Ishikawa (cell line): Measurements from ENCODE around the gene PHYKPL.

Source experiments
- CEBPB ChIP-seq: IDR thresholded peaks from 2 replicates; pipeline ENCODE4 v1.6.1; 2012
- CREB1 ChIP-seq: IDR thresholded peaks from 2 replicates; pipeline ENCODE4 v1.6.1; 2012; ENCODE audit warnings: low read depth
- EGR1 ChIP-seq: IDR thresholded peaks from 2 replicates; pipeline ENCODE4 v1.6.1; 2012
- EP300 ChIP-seq: IDR thresholded peaks from 2 replicates; pipeline ENCODE4 v1.6.1; 2012; ENCODE audit warnings: borderline replicate concordance
- FOXM1 ChIP-seq: IDR thresholded peaks from 2 replicates; pipeline ENCODE4 v1.6.1; 2012; ENCODE audit warnings: low read depth, borderline replicate concordance
- MAX ChIP-seq: IDR thresholded peaks from 2 replicates; pipeline ENCODE4 v1.6.1; 2012
- NFIC ChIP-seq: IDR thresholded peaks from 2 replicates; pipeline ENCODE4 v1.6.1; 2012
- RAD21 ChIP-seq: IDR thresholded peaks from 2 replicates; pipeline ENCODE4 v1.6.1; 2012; ENCODE audit warnings: low read depth
- REST ChIP-seq: IDR thresholded peaks from 2 replicates; pipeline ENCODE4 v1.6.1; 2012; ENCODE audit warnings: low read depth, mild to moderate bottlenecking
- TAF1 ChIP-seq: IDR thresholded peaks from 2 replicates; pipeline ENCODE4 v1.6.1; 2012; ENCODE audit warnings: low read depth, mild to moderate bottlenecking
- TCF12 ChIP-seq: IDR thresholded peaks from 2 replicates; pipeline ENCODE4 v1.6.1; 2012; ENCODE audit warnings: low read depth
- TEAD4 ChIP-seq: IDR thresholded peaks from 2 replicates; pipeline ENCODE4 v1.6.1; 2012
- YY1 ChIP-seq: IDR thresholded peaks from 2 replicates; pipeline ENCODE4 v1.6.1; 2012; ENCODE audit warnings: low read depth
- ZBTB7A ChIP-seq: IDR thresholded peaks from 2 replicates; pipeline ENCODE4 v1.6.1; 2012; ENCODE audit warnings: low read depth
- TF ChIP-seq, protein P1 (sequence below): IDR thresholded peaks from 2 replicates; pipeline ENCODE4 v1.6.1; 2012

The PHYKPL gene

GRCh38 chr5:178227138-178227659 lies 5.4 kb downstream of the PHYKPL start:
- TF ChIP-seq, protein P1, sequence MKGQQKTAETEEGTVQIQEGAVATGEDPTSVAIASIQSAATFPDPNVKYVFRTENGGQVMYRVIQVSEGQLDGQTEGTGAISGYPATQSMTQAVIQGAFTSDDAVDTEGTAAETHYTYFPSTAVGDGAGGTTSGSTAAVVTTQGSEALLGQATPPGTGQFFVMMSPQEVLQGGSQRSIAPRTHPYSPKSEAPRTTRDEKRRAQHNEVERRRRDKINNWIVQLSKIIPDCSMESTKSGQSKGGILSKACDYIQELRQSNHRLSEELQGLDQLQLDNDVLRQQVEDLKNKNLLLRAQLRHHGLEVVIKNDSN = no peak
- TF ChIP-seq EGR1 = no peak
- TF ChIP-seq REST = no peak
- no peak for TF ChIP-seq NFIC

DNA sequence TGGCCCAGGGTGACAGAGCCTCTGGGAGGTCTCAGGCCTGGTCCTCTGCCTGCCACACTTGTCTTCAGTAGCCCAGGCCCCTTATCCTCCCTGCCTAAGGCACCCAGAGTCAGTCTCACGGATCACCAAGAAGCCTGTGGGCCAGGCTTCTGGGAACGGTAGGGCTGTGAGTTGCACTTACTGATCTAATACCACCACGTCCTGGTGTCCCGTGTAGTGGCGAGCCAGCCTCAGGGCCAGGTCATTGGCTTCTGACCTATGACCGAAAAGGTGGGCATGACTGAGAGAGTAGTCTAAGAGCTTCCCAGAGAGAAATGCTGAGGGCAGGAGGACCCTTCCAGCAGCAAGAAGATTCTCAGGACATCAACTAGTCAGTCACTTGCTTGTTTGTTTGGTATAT lies 7.4 kb downstream of the PHYKPL start:
- TF ChIP-seq TCF12 (no peak), CREB1 (no peak), FOXM1 (no peak), EGR1 (no peak), RAD21 (no peak), NFIC (no peak), TAF1 (no peak), ZBTB7A (no peak)

DNA sequence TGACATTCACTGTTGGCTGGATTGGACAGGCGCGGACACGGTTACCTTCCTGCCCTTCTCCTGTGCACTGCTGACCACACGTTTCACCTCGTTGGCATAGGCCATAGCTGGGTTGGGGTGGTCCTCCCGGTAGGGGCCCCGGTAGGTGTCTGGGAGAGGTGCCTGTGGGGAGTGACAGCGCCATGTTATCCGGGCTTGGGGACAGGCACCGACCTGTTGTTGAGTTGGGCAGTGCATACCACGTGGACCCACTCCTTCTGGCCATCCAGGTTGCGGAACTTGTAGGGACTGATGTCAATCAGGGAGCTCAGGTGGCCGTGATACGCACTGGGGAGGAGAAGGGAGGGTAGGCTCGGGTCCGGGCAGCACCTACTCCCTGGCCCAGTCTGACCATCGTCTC lies 8.2 kb downstream of the PHYKPL start:
- TF ChIP-seq NFIC (no peak), FOXM1 (no peak), RAD21 (no peak), CEBPB (no peak), CREB1 (no peak), EP300 (no peak), ZBTB7A (no peak), TEAD4 (no peak), TAF1 (no peak), TCF12 (no peak), REST (no peak), MAX (no peak), EGR1 (no peak), YY1 (no peak)
- TF ChIP-seq, protein P1 = no peak

- TF ChIP-seq, protein P1 = no peak
- TF ChIP-seq YY1 (no peak), EGR1 (no peak), FOXM1 (no peak), TCF12 (no peak), NFIC (no peak), ZBTB7A (no peak), TEAD4 (no peak), RAD21 (no peak), EP300 (no peak), TAF1 (no peak), CEBPB (no peak), CREB1 (no peak), MAX (no peak), REST (no peak)
Observed at GRCh38 chr5:178223828-178224335, 8.7 kb downstream of the PHYKPL start.
